Measurements from ENCODE around the gene NAT10.

DNA sequence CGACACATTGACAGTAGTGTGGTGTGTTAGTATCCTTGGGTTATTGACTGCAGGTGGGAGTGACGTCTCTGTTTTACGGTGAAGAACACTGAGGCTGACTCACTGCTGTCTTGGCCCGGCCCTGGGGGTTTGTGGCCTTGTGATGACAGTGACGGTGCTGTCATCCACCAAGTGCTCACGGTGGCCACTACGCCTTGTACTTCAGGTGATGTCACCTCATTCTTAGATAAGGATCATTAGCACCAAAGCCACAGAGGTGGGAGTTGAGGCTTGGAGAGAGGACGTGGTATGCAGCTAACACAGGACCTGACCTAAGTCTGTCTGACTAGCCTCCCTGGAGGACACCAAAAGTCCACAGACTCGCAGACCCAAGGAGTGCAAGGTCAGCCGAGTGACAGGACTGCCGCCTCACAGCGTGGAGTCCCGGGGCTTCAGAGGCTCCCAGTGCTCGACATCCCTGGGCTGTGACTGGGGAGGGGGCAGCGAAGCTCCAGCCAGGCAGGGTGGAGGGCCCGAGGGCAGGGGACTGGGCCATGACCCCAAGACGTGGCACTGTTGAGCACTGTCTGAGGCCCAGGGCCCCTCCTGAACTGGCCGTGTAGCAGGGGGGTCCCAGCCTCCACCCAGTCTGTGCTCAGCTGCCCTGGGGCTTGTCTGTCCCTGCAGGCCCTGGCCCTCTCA, 56.5 kb downstream of the NAT10 start:
- TF ChIP-seq POLR2A (IDR thresholded peaks at IDR 0.05; ENCODE audit: low read length) (no peak), GATA1 (IDR thresholded peaks at IDR 0.05; ENCODE audit: low read depth, low read length) (no peak)
